HEK293T (cell line): ENCODE measurements around the gene APLNR.

ENCODE experiments used
- FOXK2 ChIP-seq: fragments of 450-650 bp; IDR thresholded peaks from 2 replicates; pipeline ENCODE4 v1.6.1; 2016; ENCODE audit warnings: mild to moderate bottlenecking
- FOXM1 ChIP-seq: fragments of 450-650 bp; IDR thresholded peaks from 2 replicates; pipeline ENCODE4 v1.6.1; 2017; ENCODE audit warnings: mild to moderate bottlenecking, borderline replicate concordance
- NFRKB ChIP-seq: fragments of 450-650 bp; IDR thresholded peaks from 2 replicates; pipeline ENCODE4 v1.6.1; 2016; ENCODE audit warnings: mild to moderate bottlenecking, moderate library complexity
- SUZ12 ChIP-seq: fragments of 450-650 bp; IDR thresholded peaks from 2 replicates; pipeline ENCODE4 v1.6.1; 2016; ENCODE audit warnings: mild to moderate bottlenecking
- TF ChIP-seq, protein P1 (sequence below): fragments of 450-650 bp; IDR thresholded peaks from 2 replicates; pipeline ENCODE4 v1.6.1; 2016

DNA sequence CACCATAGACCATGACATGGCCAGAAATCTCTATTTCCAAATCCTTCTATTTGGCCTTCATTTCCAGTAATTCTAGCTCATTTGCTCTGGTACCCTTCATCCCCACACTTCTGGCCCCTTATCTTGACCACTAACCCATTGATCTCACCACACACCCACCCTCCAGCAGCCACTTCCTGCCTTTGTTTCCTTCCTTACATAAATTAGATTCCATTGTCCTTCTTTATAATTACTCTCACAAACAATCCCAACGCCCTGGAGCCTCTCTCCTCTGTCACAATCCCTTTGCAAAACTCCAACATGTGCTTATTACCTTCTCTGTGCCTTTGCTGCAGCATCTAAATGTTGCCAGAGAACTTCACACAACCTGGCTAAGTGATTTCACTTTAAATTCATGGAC, 14.8 kb downstream of the APLNR start:
- TF ChIP-seq SUZ12, result no peak
- no peak for TF ChIP-seq FOXM1
- TF ChIP-seq, protein P1, sequence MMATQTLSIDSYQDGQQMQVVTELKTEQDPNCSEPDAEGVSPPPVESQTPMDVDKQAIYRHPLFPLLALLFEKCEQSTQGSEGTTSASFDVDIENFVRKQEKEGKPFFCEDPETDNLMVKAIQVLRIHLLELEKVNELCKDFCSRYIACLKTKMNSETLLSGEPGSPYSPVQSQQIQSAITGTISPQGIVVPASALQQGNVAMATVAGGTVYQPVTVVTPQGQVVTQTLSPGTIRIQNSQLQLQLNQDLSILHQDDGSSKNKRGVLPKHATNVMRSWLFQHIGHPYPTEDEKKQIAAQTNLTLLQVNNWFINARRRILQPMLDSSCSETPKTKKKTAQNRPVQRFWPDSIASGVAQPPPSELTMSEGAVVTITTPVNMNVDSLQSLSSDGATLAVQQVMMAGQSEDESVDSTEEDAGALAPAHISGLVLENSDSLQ, result no peak
- TF ChIP-seq NFRKB, result no peak
- no peak for TF ChIP-seq FOXK2
